Measurements from ENCODE around the gene SARNP. TPM values are rescaled to one million over a fixed set of nuclear protein-coding genes. Genes with fewer than 3 reads are reported as not detected.

SARNP gene
- total and polyA plus RNA-seq, 9 of the 15 experiments (the other 6 are each of a cell fraction or from before 2014, with no cell fraction given): 70.1 to 400 (median 198) TPM

DNA sequence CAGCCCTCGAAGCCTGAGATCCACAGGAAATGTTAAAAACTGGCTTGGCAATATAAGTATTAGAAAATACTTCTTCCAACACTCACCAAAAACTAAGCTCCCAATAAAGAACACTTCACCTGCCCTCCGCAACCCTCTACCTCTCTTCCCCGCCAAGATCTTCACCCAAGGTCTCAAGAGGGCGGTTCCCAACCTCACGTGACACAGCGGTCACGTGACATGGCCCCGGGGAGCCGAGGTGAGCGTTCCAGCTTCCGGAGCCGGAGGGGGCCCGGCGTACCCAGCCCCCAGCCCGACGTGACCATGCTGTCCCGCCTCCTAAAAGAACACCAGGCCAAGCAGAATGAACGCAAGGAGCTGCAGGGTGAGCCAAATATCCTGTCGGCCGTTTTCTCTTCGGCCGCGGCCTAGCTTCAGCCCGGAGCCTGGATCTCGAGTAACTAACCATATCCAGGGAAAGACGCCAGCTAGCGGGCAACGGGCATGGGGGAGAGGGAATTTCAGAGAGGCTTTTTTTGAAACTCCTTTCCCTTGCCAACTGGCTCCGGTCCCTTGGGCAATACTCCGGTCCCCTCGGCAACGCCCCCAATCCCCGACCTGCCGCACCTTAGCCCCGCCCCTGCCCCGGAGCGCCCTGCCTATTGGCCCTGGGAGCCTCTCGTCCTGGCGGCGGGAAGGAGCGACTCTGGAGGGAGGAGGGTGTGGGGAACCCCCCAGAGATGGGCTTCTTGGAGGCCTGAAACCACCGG is 101.5 kb downstream of the SARNP start, which contains the start of gene BLOC1S1 (continued):
- TF ChIP-seq GABPB1 (CRISPR knock-in tag; IDR thresholded peaks at IDR 0.05): peak; percentile 87; the same call in 1 of the 2 replicates
- TF ChIP-seq, protein P1, sequence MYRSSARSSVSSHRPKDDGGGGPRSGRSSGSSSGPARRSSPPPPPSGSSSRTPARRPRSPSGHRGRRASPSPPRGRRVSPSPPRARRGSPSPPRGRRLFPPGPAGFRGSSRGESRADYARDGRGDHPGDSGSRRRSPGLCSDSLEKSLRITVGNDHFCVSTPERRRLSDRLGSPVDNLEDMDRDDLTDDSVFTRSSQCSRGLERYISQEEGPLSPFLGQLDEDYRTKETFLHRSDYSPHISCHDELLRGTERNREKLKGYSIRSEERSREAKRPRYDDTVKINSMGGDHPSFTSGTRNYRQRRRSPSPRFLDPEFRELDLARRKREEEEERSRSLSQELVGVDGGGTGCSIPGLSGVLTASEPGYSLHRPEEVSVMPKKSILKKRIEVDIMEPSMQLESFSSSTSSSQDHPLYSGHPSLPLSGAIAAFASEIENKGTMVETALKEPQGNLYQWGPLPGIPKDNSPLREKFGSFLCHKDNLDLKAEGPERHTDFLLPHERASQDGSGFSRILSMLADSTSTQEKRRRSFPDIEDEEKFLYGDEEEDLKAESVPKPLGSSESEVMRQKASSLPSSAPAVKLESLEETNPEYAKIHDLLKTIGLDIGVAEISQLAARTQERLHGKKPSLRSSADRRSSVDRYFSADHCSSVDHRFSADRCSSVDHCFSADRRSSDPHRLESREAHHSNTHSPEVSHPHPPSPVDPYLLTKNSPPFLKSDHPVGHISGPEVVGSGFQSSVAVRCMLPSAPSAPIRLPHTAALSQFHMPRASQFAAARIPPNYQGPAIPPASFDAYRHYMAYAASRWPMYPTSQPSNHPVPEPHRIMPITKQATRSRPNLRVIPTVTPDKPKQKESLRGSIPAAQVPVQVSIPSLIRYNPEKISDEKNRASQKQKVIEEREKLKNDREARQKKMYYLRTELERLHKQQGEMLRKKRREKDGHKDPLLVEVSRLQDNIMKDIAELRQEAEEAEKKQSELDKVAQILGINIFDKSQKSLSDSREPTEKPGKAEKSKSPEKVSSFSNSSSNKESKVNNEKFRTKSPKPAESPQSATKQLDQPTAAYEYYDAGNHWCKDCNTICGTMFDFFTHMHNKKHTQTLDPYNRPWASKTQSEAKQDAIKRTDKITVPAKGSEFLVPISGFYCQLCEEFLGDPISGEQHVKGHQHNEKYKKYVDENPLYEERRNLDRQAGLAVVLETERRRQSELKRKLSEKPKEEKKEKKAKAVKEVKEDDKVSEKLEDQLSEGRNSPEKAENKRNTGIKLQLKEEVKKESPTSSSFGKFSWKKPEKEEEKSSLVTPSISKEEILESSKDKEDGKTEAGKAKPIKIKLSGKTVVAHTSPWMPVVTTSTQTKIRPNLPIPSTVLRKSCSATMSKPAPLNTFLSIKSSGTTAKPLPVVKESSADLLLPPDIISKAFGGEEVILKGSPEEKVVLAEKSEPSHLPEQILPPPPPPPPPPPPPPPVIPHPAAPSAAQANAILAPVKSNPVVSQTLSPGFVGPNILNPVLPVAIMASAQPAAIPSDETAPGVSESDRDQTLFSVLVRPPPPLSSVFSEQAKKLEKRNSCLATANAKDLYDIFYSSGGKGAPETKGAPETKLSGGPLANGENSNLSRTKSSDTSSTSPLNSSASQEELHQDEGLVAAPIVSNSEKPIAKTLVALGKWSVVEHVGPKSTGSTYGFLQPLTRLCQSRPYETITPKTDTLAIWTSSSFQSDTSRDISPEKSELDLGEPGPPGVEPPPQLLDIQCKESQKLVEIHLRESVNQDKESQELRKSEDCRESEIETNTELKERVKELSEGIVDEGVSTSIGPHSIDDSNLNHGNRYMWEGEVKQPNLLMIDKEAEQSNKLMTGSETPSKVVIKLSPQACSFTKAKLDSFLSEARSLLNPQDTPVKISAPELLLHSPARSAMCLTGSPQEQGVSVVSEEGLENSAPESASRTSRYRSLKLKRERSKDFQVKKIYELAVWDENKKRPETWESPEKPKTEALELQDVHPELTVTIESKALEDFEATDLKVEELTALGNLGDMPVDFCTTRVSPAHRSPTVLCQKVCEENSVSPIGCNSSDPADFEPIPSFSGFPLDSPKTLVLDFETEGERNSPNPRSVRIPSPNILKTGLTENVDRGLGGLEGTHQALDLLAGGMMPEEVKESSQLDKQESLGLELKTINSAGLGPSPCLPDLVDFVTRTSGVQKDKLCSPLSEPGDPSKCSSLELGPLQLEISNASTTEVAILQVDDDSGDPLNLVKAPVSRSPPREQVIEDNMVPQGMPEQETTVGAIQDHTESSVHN (IDR thresholded peaks at IDR 0.05; ENCODE audit: borderline replicate concordance in 1 of 2, low read depth in 1 of 2): peak in 1 of 2 experiments; percentile 36; a peak in 1 of 4 replicates
- TF ChIP-seq, protein P2, sequence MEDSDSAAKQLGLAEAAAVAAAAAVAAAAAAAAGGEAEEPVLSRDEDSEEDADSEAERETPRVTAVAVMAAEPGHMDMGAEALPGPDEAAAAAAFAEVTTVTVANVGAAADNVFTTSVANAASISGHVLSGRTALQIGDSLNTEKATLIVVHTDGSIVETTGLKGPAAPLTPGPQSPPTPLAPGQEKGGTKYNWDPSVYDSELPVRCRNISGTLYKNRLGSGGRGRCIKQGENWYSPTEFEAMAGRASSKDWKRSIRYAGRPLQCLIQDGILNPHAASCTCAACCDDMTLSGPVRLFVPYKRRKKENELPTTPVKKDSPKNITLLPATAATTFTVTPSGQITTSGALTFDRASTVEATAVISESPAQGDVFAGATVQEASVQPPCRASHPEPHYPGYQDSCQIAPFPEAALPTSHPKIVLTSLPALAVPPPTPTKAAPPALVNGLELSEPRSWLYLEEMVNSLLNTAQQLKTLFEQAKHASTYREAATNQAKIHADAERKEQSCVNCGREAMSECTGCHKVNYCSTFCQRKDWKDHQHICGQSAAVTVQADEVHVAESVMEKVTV (CRISPR knock-in tag; IDR thresholded peaks at IDR 0.05): no peak
- peak; percentile 71; the same call in 1 of the 2 replicates for TF ChIP-seq ZNF766 (CRISPR knock-in tag; conservative IDR thresholded peaks at IDR 0.05)
- TF ChIP-seq, protein P3, sequence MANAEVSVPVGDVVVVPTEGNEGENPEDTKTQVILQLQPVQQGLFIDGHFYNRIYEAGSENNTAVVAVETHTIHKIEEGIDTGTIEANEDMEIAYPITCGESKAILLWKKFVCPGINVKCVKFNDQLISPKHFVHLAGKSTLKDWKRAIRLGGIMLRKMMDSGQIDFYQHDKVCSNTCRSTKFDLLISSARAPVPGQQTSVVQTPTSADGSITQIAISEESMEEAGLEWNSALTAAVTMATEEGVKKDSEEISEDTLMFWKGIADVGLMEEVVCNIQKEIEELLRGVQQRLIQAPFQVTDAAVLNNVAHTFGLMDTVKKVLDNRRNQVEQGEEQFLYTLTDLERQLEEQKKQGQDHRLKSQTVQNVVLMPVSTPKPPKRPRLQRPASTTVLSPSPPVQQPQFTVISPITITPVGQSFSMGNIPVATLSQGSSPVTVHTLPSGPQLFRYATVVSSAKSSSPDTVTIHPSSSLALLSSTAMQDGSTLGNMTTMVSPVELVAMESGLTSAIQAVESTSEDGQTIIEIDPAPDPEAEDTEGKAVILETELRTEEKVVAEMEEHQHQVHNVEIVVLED (CRISPR knock-in tag; IDR thresholded peaks at IDR 0.05): peak; percentile 55; the same call in 1 of the 2 replicates
- TF ChIP-seq SNIP1 (IDR thresholded peaks at IDR 0.05; ENCODE audit: low read depth): no peak
- no peak for TF ChIP-seq PCBP2 (IDR thresholded peaks at IDR 0.05; ENCODE audit: low read depth, low read length, poor library complexity, severe bottlenecking)
- TF ChIP-seq POLR3G (IDR thresholded peaks at IDR 0.05; ENCODE audit: extremely low read depth, insufficient read length, insufficient replicate concordance): no peak
- TF ChIP-seq KAT8 (IDR thresholded peaks at IDR 0.05; ENCODE audit: low read depth): peak; percentile 95
- TF ChIP-seq CBX5 (IDR thresholded peaks at IDR 0.05; ENCODE audit: borderline replicate concordance, low read depth): no peak; the same call in 1 of the 2 replicates
- no peak for TF ChIP-seq RBM25 (IDR thresholded peaks at IDR 0.05; ENCODE audit: low read depth, low read length, severe bottlenecking)
- TF ChIP-seq ZNF77 (CRISPR knock-in tag; IDR thresholded peaks at IDR 0.05): no peak
- TF ChIP-seq ARID2 (IDR thresholded peaks at IDR 0.05): no peak
- TF ChIP-seq HNRNPH1 (optimal IDR thresholded peaks at IDR 0.05; ENCODE audit: low read depth, low read length): no peak
- no peak for TF ChIP-seq IFI16 (CRISPR knock-in tag; IDR thresholded peaks at IDR 0.05)

All from K562 (cell line).